ENCODE data around the gene MXRA7.
"Not testable (repeated sequence)": the region's sequence is repeated elsewhere in the genome, so short reads cannot be mapped to it uniquely, and the experiment has no call there.

The MXRA7 gene

GRCh38 chr17:76657505-76658241 lies 53.1 kb downstream of the MXRA7 start:
- DNase-seq: no peak
- peaks cover 5 to 14% of the 10 kb centered on the region in 2 donors for H3K4me1 Mint-ChIP-seq
- H3K27ac Mint-ChIP-seq: no peak overlapping the region
- H3K4me3 Mint-ChIP-seq: no peak overlapping the region
- no peaks in the 10 kb centered on the region for H3K36me3 Mint-ChIP-seq
- H3K27me3 Mint-ChIP-seq: peaks cover 7 to 16% of the 10 kb centered on the region in 2 donors
- no peak for ATAC-seq (replicated peaks)
- no peaks in the 10 kb centered on the region for H3K9me3 Mint-ChIP-seq

- DNase-seq (no peak), ATAC-seq (replicated peaks) (no peak)
- Mint-ChIP-seq H3K27ac (no peak overlapping the region), H3K36me3 (no peaks in the 10 kb centered on the region), H3K4me1 (peaks cover under 1 to 2% of the 10 kb centered on the region in 2 donors), H3K27me3 (peaks cover 13 to 17% of the 10 kb centered on the region in 2 donors), H3K4me3 (no peak overlapping the region), H3K9me3 (peaks cover 0 to 4% of the 10 kb centered on the region in 2 donors)
Measured at GRCh38 chr17:76654408-76654807, 56.4 kb downstream of the MXRA7 start.

- DNase-seq (no peak), ATAC-seq (replicated peaks) (no peak)
- H3K27me3 Mint-ChIP-seq: peaks cover 16 to 29% of the 10 kb centered on the region in 2 donors
- no peak overlapping the region for H3K27ac Mint-ChIP-seq
- no peak overlapping the region for H3K4me3 Mint-ChIP-seq
- H3K9me3 Mint-ChIP-seq: peaks cover 7 to 12% of the 10 kb centered on the region in 2 donors
- no peaks in the 10 kb centered on the region for H3K4me1 Mint-ChIP-seq
- H3K36me3 Mint-ChIP-seq: peaks cover 3% of the 10 kb centered on the region in 2 donors
Measured at GRCh38 chr17:76650504-76650903, 60.3 kb downstream of the MXRA7 start.

- DNase-seq: no peak
- H3K4me3 Mint-ChIP-seq: no peak overlapping the region
- H3K27ac Mint-ChIP-seq: no peak overlapping the region
- H3K4me1 Mint-ChIP-seq: no peaks in the 10 kb centered on the region
- H3K9me3 Mint-ChIP-seq: peaks cover 7 to 9% of the 10 kb centered on the region in 2 donors
- H3K27me3 Mint-ChIP-seq: peaks cover 23 to 44% of the 10 kb centered on the region in 2 donors
- H3K36me3 Mint-ChIP-seq: peaks cover 3 to 8% of the 10 kb centered on the region in 2 donors
- no peak for ATAC-seq (replicated peaks)
Measured at GRCh38 chr17:76646712-76647111, 64.1 kb downstream of the MXRA7 start.

- Mint-ChIP-seq H3K27me3 (peaks cover 20 to 37% of the 10 kb centered on the region in 2 donors), H3K27ac (no peak overlapping the region), H3K4me3 (no peak overlapping the region), H3K9me3 (peaks cover 7 to 9% of the 10 kb centered on the region in 2 donors), H3K36me3 (peaks cover 3 to 8% of the 10 kb centered on the region in 2 donors), H3K4me1 (no peaks in the 10 kb centered on the region)
- no peak for DNase-seq
- ATAC-seq (replicated peaks): no peak
Measured at GRCh38 chr17:76645481-76645880, 65.3 kb downstream of the MXRA7 start.

GRCh38 chr17:76644995-76645394 lies 65.8 kb downstream of the MXRA7 start:
- Mint-ChIP-seq H3K27me3 (peaks cover 20 to 37% of the 10 kb centered on the region in 2 donors), H3K4me3 (no peak overlapping the region), H3K36me3 (peaks cover 3 to 8% of the 10 kb centered on the region in 2 donors), H3K27ac (no peak overlapping the region), H3K4me1 (no peaks in the 10 kb centered on the region), H3K9me3 (peaks cover 7 to 9% of the 10 kb centered on the region in 2 donors)
- DNase-seq (no peak), ATAC-seq (replicated peaks) (no peak)

GRCh38 chr17:76643553-76644148 lies 67.1 kb downstream of the MXRA7 start, which contains the start of gene ST6GALNAC1:
ST6GALNAC1 (minus strand) TSS chr17:76643757; CDS start chr17:76643638, 119 bp downstream.
- peaks cover 3 to 8% of the 10 kb centered on the region in 2 donors for H3K36me3 Mint-ChIP-seq
- no peak within 1 kb of the TSS for H3K4me3 Mint-ChIP-seq
- ATAC-seq (replicated peaks) (no peak), DNase-seq (no peak)
- H3K9me3 Mint-ChIP-seq: peaks cover 7 to 9% of the 10 kb centered on the region in 2 donors
- H3K4me1 Mint-ChIP-seq: no peaks in the 10 kb centered on the region
- no peak within 1 kb of the TSS for H3K27ac Mint-ChIP-seq
- H3K27me3 Mint-ChIP-seq: peaks cover 21 to 37% of the 10 kb centered on the region in 2 donors

- ATAC-seq (replicated peaks): no peak
- Mint-ChIP-seq H3K27me3 (peaks cover 21 to 37% of the 10 kb centered on the region in 2 donors), H3K9me3 (peaks cover 7 to 9% of the 10 kb centered on the region in 2 donors), H3K36me3 (peaks cover 3 to 8% of the 10 kb centered on the region in 2 donors), H3K27ac (no peak overlapping the region), H3K4me1 (no peaks in the 10 kb centered on the region), H3K4me3 (no peak overlapping the region)
- DNase-seq: no peak
Measured at GRCh38 chr17:76642994-76643393, 67.8 kb downstream of the MXRA7 start.

- DNase-seq: no peak
- peaks cover 21 to 37% of the 10 kb centered on the region in 2 donors for H3K27me3 Mint-ChIP-seq
- no peak for ATAC-seq (replicated peaks)
- peaks cover 3 to 8% of the 10 kb centered on the region in 2 donors for H3K36me3 Mint-ChIP-seq
- no peaks in the 10 kb centered on the region for H3K4me1 Mint-ChIP-seq
- H3K4me3 Mint-ChIP-seq: no peak overlapping the region
- H3K27ac Mint-ChIP-seq: no peak overlapping the region
- peaks cover 7 to 9% of the 10 kb centered on the region in 2 donors for H3K9me3 Mint-ChIP-seq
Measured at GRCh38 chr17:76642032-76642561, 68.7 kb downstream of the MXRA7 start.

GRCh38 chr17:76641501-76641900 lies 69.3 kb downstream of the MXRA7 start:
- Mint-ChIP-seq H3K27me3 (peaks cover 21 to 33% of the 10 kb centered on the region in 2 donors), H3K4me1 (no peaks in the 10 kb centered on the region), H3K4me3 (no peak overlapping the region), H3K27ac (no peak overlapping the region), H3K9me3 (peaks cover 5 to 6% of the 10 kb centered on the region in 2 donors), H3K36me3 (peaks cover under 1 to 5% of the 10 kb centered on the region in 2 donors)
- ATAC-seq (replicated peaks) (no peak), DNase-seq (no peak)

- Mint-ChIP-seq H3K4me3 (no peak overlapping the region), H3K4me1 (no peaks in the 10 kb centered on the region), H3K9me3 (peaks cover 0 to 1% of the 10 kb centered on the region in 2 donors), H3K27ac (no peak overlapping the region), H3K27me3 (peaks cover 24 to 26% of the 10 kb centered on the region in 2 donors), H3K36me3 (peaks cover 0 to 4% of the 10 kb centered on the region in 2 donors)
- DNase-seq: no peak
- no peak for ATAC-seq (replicated peaks)
Measured at GRCh38 chr17:76640550-76641380, 70.0 kb downstream of the MXRA7 start.

- H3K27me3 Mint-ChIP-seq: peaks cover 15 to 20% of the 10 kb centered on the region in 2 donors
- ATAC-seq (replicated peaks): no peak
- DNase-seq: no peak
- H3K4me1 Mint-ChIP-seq: no peaks in the 10 kb centered on the region
- H3K9me3 Mint-ChIP-seq: no peaks in the 10 kb centered on the region
- H3K4me3 Mint-ChIP-seq: no peak overlapping the region
- H3K27ac Mint-ChIP-seq: no peak overlapping the region
- H3K36me3 Mint-ChIP-seq: no peaks in the 10 kb centered on the region
Measured at GRCh38 chr17:76638263-76638662, 72.5 kb downstream of the MXRA7 start.

GRCh38 chr17:76636486-76637206 lies 74.1 kb downstream of the MXRA7 start:
- ATAC-seq (replicated peaks); DNase-seq; H3K27ac Mint-ChIP-seq; H3K4me1 Mint-ChIP-seq; H3K4me3 Mint-ChIP-seq; H3K36me3 Mint-ChIP-seq; H3K9me3 Mint-ChIP-seq: not testable (repeated sequence)
- peaks cover 12 to 17% of the 10 kb centered on the region in 2 donors for H3K27me3 Mint-ChIP-seq

Data from stimulated activated naive B cell treated with anti-CD40 and anti-IgM and Interleukin-4, amounts not matched to agents 10 μg/mL and 1 μg/mL and 100 μg/mL, for 72 hours (primary cell).